OCI-LY3 (cell line): Measurements from ENCODE around the gene DDIT3.

Experiments used
- CTCF ChIP-seq: fragments of 200-600, 300-600 bp; sonication (generic); IDR thresholded peaks from 2 replicates; pipeline ENCODE4 v1.5.1; 2014; ENCODE audit warnings: antibody characterized with exemption, low read length, low read depth
- EZH2phosphoT487 ChIP-seq: fragments of 200-600 bp; shearing (Covaris generic); IDR thresholded peaks from 2 replicates; pipeline ENCODE4 v1.6.1; 2018; ENCODE audit warnings: antibody characterized with exemption, mixed run types, low read depth

- no peak for TF ChIP-seq EZH2phosphoT487
- no peak for TF ChIP-seq CTCF
These were observed 34.6 kb downstream of the DDIT3 start for GRCh38 chr12:57485695-57486094.
